ENCODE measurements around the gene AMY1B.
"Not testable (repeated sequence)": the region's sequence is repeated elsewhere in the genome, so short reads cannot be mapped to it uniquely, and the experiment has no call there.

Gene AMY1B

DNA sequence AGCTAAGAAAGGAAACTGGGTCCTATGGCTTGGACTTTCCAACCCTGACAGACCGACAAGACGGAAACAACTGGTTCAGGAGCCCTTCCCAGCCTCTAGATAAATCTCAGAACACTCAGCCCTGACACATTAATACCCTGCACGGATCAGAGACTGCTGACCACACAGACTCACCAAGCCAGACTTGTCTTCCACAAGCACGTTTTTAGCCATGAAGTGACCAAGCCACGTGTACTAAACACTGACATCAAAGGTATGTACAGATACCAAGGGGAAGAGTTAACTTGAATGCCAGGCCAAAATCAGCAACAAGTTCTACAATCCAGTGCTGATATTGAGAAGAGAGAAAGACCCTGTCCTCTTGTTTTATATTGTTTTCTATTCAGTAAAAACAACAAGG, at the start of gene AMY1B:
AMY1B (minus strand) TSS at position 101 of the 400 bp plus-strand sequence. CDS start 571 bp downstream, outside the sequence.
- H3K36me3 Mint-ChIP-seq (ENCODE audit: low read depth); H3K27ac Mint-ChIP-seq; H3K9me3 Mint-ChIP-seq; H3K27me3 Mint-ChIP-seq (ENCODE audit: low read depth, poor library complexity); DNase-seq; H3K4me3 Mint-ChIP-seq; H3K4me1 Mint-ChIP-seq: not testable (repeated sequence)

DNA sequence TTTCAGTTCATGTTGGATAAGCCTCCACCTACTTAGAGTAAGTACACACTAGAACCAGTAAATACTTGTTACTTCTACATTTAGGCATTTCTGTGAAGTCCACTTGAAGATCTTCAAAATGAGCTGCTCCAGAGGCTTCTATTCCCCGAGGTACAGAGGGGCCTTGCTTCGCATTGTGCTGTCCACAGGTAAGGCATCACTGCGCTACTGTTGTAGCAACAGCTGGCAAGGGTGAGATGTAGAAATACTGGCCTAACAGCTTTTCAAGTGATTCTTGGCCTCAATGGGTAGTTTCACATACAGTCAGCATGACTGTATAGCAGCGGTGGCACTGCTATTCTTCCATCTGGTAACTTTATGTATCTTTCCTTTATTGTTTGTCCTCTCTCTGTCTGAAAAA, 49.0 kb upstream of the AMY1B start:
- H3K9me3 Mint-ChIP-seq; H3K4me1 Mint-ChIP-seq; H3K4me3 Mint-ChIP-seq; H3K36me3 Mint-ChIP-seq (ENCODE audit: low read depth); H3K27ac Mint-ChIP-seq; DNase-seq; H3K27me3 Mint-ChIP-seq (ENCODE audit: low read depth, poor library complexity): not testable (repeated sequence)

DNA sequence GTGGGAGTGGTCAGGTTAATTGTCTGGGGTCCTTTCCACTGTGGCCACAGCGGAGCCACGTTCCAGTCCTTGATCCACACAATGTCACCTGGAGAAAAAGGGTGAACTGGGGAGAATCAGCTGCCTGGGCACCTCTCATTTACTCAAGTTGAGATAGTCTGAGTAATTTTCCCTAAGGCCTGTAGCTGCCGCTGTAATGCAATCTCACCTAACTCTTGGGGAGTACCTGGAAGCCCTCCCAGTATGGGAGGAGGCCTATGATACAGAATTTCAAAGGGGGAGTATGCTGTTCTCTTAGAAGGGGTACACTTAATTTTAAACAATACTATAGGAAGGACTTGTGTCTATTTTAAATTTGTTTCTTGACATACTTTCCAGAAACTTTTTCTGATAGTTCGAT, 48.4 kb upstream of the AMY1B start:
- not testable (repeated sequence) for H3K27ac Mint-ChIP-seq; H3K4me3 Mint-ChIP-seq; H3K27me3 Mint-ChIP-seq (ENCODE audit: low read depth, poor library complexity); DNase-seq; H3K36me3 Mint-ChIP-seq (ENCODE audit: low read depth); H3K4me1 Mint-ChIP-seq; H3K9me3 Mint-ChIP-seq

GRCh38 chr1:103738031-103738430, 42.0 kb upstream of the AMY1B start:
- not testable (repeated sequence) for H3K9me3 Mint-ChIP-seq; H3K36me3 Mint-ChIP-seq (ENCODE audit: low read depth); H3K4me1 Mint-ChIP-seq; H3K27me3 Mint-ChIP-seq (ENCODE audit: low read depth, poor library complexity); H3K4me3 Mint-ChIP-seq; DNase-seq; H3K27ac Mint-ChIP-seq

- H3K9me3 Mint-ChIP-seq; H3K4me3 Mint-ChIP-seq; DNase-seq; H3K4me1 Mint-ChIP-seq; H3K27ac Mint-ChIP-seq; H3K36me3 Mint-ChIP-seq (ENCODE audit: low read depth); H3K27me3 Mint-ChIP-seq (ENCODE audit: low read depth, poor library complexity): not testable (repeated sequence)
Measured at GRCh38 chr1:103735334-103735733, 39.3 kb upstream of the AMY1B start.

DNA sequence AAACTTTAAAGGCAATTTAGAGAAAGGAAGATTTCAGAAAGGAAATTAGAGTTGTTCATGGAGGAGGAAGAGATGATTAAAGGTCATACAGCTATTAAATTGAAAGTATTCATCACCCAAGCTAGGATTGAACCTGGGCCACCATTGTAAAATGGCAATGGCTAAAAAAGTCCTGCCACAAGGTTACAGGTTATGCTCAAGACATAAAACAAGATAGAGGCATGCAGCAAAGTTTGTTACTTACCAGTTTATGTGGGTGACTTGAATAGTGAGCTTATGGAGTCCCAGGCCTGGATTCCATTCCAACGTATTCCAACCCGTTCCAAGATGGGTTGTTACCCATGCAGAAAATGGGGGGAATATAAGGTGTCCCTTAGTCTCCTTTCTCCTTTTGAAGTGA, 25.5 kb upstream of the AMY1B start:
- not testable (repeated sequence) for H3K9me3 Mint-ChIP-seq; H3K27me3 Mint-ChIP-seq (ENCODE audit: low read depth, poor library complexity); H3K4me3 Mint-ChIP-seq; DNase-seq; H3K27ac Mint-ChIP-seq; H3K36me3 Mint-ChIP-seq (ENCODE audit: low read depth); H3K4me1 Mint-ChIP-seq

GRCh38 chr1:103717404-103717803, 21.4 kb upstream of the AMY1B start:
- not testable (repeated sequence) for H3K36me3 Mint-ChIP-seq (ENCODE audit: low read depth); H3K27ac Mint-ChIP-seq; DNase-seq; H3K9me3 Mint-ChIP-seq; H3K4me1 Mint-ChIP-seq; H3K27me3 Mint-ChIP-seq (ENCODE audit: low read depth, poor library complexity); H3K4me3 Mint-ChIP-seq

DNA sequence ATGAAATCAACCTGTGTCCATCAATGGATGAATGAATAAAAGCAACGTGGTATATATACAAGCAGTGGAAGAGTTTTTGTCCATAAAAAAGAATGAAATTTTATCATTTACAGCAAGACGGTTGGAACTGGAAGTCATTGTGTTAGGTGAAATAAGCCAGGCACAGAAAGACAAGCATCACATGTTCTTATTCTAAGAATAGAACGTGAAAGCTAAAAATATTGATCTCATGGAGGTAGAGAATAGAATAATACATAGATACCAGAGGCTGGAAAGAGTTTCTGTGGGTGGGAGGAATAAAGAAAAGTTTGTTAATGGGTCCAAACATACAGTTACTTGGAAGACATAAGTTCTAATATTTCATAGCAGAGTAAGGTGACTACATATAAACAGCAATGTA, 14.4 kb upstream of the AMY1B start:
- not testable (repeated sequence) for H3K36me3 Mint-ChIP-seq (ENCODE audit: low read depth); H3K27me3 Mint-ChIP-seq (ENCODE audit: low read depth, poor library complexity); H3K9me3 Mint-ChIP-seq; H3K4me3 Mint-ChIP-seq; DNase-seq; H3K27ac Mint-ChIP-seq; H3K4me1 Mint-ChIP-seq

DNA sequence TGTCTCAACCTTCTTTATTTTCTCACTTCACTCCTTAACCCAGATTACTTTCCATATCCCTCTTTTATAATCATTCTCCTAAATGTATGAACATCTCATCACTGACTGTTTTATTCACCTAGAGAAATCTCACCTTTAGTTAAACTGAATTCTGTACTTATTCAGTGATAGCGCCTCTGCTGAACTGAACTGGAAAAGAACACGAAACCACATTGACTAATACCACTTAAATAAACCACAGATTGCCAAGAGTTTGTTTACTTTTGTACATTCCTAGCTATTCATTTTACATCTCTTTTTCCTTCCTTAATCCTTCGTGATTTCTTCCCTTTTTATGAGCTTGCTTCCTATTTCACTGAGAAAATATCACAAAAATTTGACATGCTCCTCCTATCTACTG, 11.7 kb upstream of the AMY1B start:
- not testable (repeated sequence) for H3K4me3 Mint-ChIP-seq; H3K9me3 Mint-ChIP-seq; H3K27me3 Mint-ChIP-seq (ENCODE audit: low read depth, poor library complexity); H3K36me3 Mint-ChIP-seq (ENCODE audit: low read depth); H3K4me1 Mint-ChIP-seq; DNase-seq; H3K27ac Mint-ChIP-seq

- H3K9me3 Mint-ChIP-seq; H3K27me3 Mint-ChIP-seq (ENCODE audit: low read depth, poor library complexity); H3K4me3 Mint-ChIP-seq; DNase-seq; H3K36me3 Mint-ChIP-seq (ENCODE audit: low read depth); H3K27ac Mint-ChIP-seq; H3K4me1 Mint-ChIP-seq: not testable (repeated sequence)
Measured at GRCh38 chr1:103701256-103701655, 5.2 kb upstream of the AMY1B start.

GRCh38 chr1:103700669-103701068, 4.7 kb upstream of the AMY1B start:
- not testable (repeated sequence) for H3K27ac Mint-ChIP-seq

GRCh38 chr1:103697430-103697829, 1.4 kb upstream of the AMY1B start:
- H3K27ac Mint-ChIP-seq; H3K36me3 Mint-ChIP-seq (ENCODE audit: low read depth); H3K4me3 Mint-ChIP-seq; H3K4me1 Mint-ChIP-seq; H3K27me3 Mint-ChIP-seq (ENCODE audit: low read depth, poor library complexity); H3K9me3 Mint-ChIP-seq; DNase-seq: not testable (repeated sequence)

More at GRCh38 chr1:103700669-103701068, 4.7 kb upstream of the AMY1B start:
- not testable (repeated sequence) for H3K9me3 Mint-ChIP-seq; H3K27me3 Mint-ChIP-seq (ENCODE audit: low read depth, poor library complexity); DNase-seq; H3K36me3 Mint-ChIP-seq (ENCODE audit: low read depth); H3K4me1 Mint-ChIP-seq; H3K4me3 Mint-ChIP-seq

DNA sequence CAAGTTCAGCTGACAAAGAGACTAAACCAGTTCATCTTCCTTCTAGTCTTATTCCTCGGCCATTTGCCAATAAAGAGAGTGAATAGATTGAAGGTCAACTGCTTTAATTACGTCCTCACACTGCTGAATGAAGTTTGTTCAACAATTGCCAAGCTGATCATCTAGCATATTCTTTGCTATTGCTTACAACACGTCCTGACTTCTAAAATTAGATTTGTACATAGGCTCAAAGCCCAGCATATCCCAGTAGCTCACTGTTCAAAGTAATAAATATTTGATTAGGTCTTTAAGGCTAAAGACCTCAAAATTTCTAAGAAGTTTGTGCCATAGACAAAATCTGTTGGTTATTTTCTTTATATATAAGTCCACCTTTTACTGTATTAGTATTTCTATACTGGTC, 19.7 kb downstream of the AMY1B start:
- H3K36me3 Mint-ChIP-seq (ENCODE audit: low read depth); DNase-seq; H3K9me3 Mint-ChIP-seq; H3K4me1 Mint-ChIP-seq; H3K4me3 Mint-ChIP-seq; H3K27me3 Mint-ChIP-seq (ENCODE audit: low read depth, poor library complexity); H3K27ac Mint-ChIP-seq: not testable (repeated sequence)

GRCh38 chr1:103655460-103655859, 40.5 kb downstream of the AMY1B start, which contains the start of gene AMY1A:
AMY1A (plus strand) TSS chr1:103655760; CDS start chr1:103656331, 571 bp downstream.
- not testable (repeated sequence) for H3K9me3 Mint-ChIP-seq; H3K36me3 Mint-ChIP-seq (ENCODE audit: low read depth); H3K27ac Mint-ChIP-seq; H3K4me3 Mint-ChIP-seq; DNase-seq; H3K27me3 Mint-ChIP-seq (ENCODE audit: low read depth, poor library complexity); H3K4me1 Mint-ChIP-seq

DNA sequence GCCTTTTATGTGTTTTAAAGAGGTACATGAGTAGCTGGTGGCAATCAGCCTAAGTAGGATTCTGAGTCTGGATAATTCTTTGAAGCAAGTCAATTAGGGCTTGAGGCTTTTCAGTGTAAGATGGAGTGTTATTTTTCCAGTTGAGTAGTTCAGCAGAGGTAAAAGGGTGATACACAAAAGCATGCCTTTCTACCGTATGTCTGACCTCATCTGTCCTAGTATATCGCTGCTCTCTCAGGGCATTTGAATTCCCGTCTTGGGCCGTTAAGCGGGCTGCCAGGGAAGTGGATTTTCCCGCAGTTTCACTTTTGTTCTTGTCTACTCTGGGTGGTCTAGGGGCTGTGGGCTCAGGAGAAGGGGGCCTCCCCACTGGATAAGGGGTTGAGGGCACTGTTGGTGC, 41.9 kb downstream of the AMY1B start:
- not testable (repeated sequence) for DNase-seq; H3K4me3 Mint-ChIP-seq; H3K9me3 Mint-ChIP-seq; H3K36me3 Mint-ChIP-seq (ENCODE audit: low read depth); H3K27ac Mint-ChIP-seq; H3K4me1 Mint-ChIP-seq; H3K27me3 Mint-ChIP-seq (ENCODE audit: low read depth, poor library complexity)

DNA sequence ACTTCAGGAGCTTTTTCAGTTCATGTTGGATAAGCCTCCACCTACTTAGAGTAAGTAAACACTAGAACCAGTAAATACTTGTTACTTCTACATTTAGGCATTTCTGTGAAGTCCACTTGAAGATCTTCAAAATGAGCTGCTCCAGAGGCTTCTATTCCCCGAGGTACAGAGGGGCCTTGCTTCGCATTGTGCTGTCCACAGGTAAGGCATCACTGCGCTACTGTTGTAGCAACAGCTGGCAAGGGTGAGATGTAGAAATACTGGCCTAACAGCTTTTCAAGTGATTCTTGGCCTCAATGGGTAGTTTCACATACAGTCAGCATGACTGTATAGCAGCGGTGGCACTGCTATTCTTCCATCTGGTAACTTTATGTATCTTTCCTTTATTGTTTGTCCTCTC, 45.1 kb downstream of the AMY1B start:
- H3K4me1 Mint-ChIP-seq; H3K4me3 Mint-ChIP-seq; DNase-seq; H3K27ac Mint-ChIP-seq; H3K9me3 Mint-ChIP-seq; H3K36me3 Mint-ChIP-seq (ENCODE audit: low read depth); H3K27me3 Mint-ChIP-seq (ENCODE audit: low read depth, poor library complexity): not testable (repeated sequence)

Data from nephron progenitor cell (in vitro differentiated cells).